PC-3 (cell line): ENCODE results near the gene TPM4.

Experiments
- EZH2 ChIP-seq: fragments of 300-600 bp; sonication (generic); IDR thresholded peaks from one replicate; pipeline ENCODE4 v1.6.1; 2017; ENCODE audit warnings: antibody characterized with exemption, mild to moderate bottlenecking, low read length; ENCODE audit not compliant: unreplicated experiment
- EZH2phosphoT487 ChIP-seq: fragments of 300-600 bp; sonication (generic); IDR thresholded peaks from 2 replicates; pipeline ENCODE4 v1.6.1; 2018; ENCODE audit warnings: mild to moderate bottlenecking, antibody characterized with exemption, low read length, borderline replicate concordance
- TF ChIP-seq, protein P1 (sequence below): fragments of 300-600 bp; sonication (generic); conservative IDR thresholded peaks from 2 replicates; pipeline ENCODE4 v1.5.1; 2017; ENCODE audit warnings: antibody characterized with exemption, low read depth, mild to moderate bottlenecking, low read length

GRCh38 chr19:16095071-16095571 lies 18.8 kb downstream of the TPM4 start:
- TF ChIP-seq, protein P1, sequence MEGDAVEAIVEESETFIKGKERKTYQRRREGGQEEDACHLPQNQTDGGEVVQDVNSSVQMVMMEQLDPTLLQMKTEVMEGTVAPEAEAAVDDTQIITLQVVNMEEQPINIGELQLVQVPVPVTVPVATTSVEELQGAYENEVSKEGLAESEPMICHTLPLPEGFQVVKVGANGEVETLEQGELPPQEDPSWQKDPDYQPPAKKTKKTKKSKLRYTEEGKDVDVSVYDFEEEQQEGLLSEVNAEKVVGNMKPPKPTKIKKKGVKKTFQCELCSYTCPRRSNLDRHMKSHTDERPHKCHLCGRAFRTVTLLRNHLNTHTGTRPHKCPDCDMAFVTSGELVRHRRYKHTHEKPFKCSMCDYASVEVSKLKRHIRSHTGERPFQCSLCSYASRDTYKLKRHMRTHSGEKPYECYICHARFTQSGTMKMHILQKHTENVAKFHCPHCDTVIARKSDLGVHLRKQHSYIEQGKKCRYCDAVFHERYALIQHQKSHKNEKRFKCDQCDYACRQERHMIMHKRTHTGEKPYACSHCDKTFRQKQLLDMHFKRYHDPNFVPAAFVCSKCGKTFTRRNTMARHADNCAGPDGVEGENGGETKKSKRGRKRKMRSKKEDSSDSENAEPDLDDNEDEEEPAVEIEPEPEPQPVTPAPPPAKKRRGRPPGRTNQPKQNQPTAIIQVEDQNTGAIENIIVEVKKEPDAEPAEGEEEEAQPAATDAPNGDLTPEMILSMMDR = no peak
- TF ChIP-seq EZH2phosphoT487 = no peak
- no peak for TF ChIP-seq EZH2
